ENCODE data around the gene EFTUD2. TPM values are rescaled to one million over a fixed set of nuclear protein-coding genes. Genes with fewer than 3 reads are reported as not detected.

Gene EFTUD2
- total RNA-seq, 1 experiment from 2014 or later, result 150 TPM

GRCh38 chr17:44948315-44948795 is 49.1 kb upstream of the EFTUD2 start:
- ChIA-PET POLR2A (no interaction called here), RAD21 (ENCODE audit: low non-redundant PET in 1 of 2, low total read pairs in 2 of 2, uncharacterized antibody in 2 of 2, unreplicated experiment in 2 of 2) (no interaction called here), CTCF (no interaction called here)
- Histone ChIP-seq H3K4me2 (ENCODE audit: low read length) (peak overlapping the region; percentile 75), H3K9me2 (ENCODE audit: insufficient read depth) (no peaks in the 10 kb centered on the region), H3K4me3 (replicated peaks in 1 of 2; ENCODE audit: low read depth in 1 of 2, low read length in 2 of 2) (peak overlapping the region; percentile 92 to 96), H3K9ac (ENCODE audit: low read length) (peak overlapping the region; percentile 98), H3K36me3 (ENCODE audit: control insufficient read depth in 1 of 2, insufficient read depth in 2 of 2, low read length in 2 of 2) (peaks cover 2 to 22% of the 10 kb centered on the region in 2 experiments; a peak in 1 of 4 replicates), H3K79me2 (ENCODE audit: insufficient read depth, low read length) (peaks cover 43% of the 10 kb centered on the region), H3K9me3 (ENCODE audit: control insufficient read depth in 1 of 2, insufficient read depth in 1 of 2, low read depth in 1 of 2, low read length in 2 of 2) (no peaks in the 10 kb centered on the region), H3K27ac (ENCODE audit: low read depth, low read length) (peak overlapping the region; percentile 88), H3K27me3 (ENCODE audit: insufficient read depth, low read length) (no peaks in the 10 kb centered on the region), H4K20me1 (ENCODE audit: insufficient read depth) (no peaks in the 10 kb centered on the region; the same call in 1 of the 2 replicates), H3K4me1 (ENCODE audit: control insufficient read depth in 1 of 2, insufficient read depth in 2 of 2, low read length in 2 of 2) (peaks cover 0 to 25% of the 10 kb centered on the region in 2 experiments; a peak in 3 of 4 replicates), H2AFZ (ENCODE audit: low read depth, low read length, poor library complexity, severe bottlenecking) (no peak overlapping the region)
- TF ChIP-seq RAD21 (IDR thresholded peaks at IDR 0.05; ENCODE audit: low read depth) (no peak), POLR2AphosphoS5 (IDR thresholded peaks at IDR 0.05; ENCODE audit: low read depth, low read length) (no peak), ZNF274 (IDR thresholded peaks at IDR 0.05; ENCODE audit: low read depth, low read length) (no peak), CTCF (IDR thresholded peaks at IDR 0.05 in 2 of 3, conservative IDR thresholded peaks at IDR 0.05 in 1 of 3; ENCODE audit: borderline replicate concordance in 1 of 3, insufficient read depth in 1 of 3, low read depth in 2 of 3, low read length in 2 of 3) (no peak), SRF (IDR thresholded peaks at IDR 0.05; ENCODE audit: low read depth) (no peak), ZFX (IDR thresholded peaks at IDR 0.05) (no peak), TCF7L2 (IDR thresholded peaks at IDR 0.05; ENCODE audit: borderline replicate concordance, extremely low read depth, insufficient read depth, insufficient read length) (no peak), CBX3 (IDR thresholded peaks at IDR 0.05; ENCODE audit: low read depth) (no peak), JUND (IDR thresholded peaks at IDR 0.05) (no peak), POLR2A (IDR thresholded peaks at IDR 0.05; ENCODE audit: borderline replicate concordance, extremely low read depth, insufficient read depth, insufficient read length) (no peak), MAX (IDR thresholded peaks at IDR 0.05) (no peak)
- TF ChIP-seq, protein P1, sequence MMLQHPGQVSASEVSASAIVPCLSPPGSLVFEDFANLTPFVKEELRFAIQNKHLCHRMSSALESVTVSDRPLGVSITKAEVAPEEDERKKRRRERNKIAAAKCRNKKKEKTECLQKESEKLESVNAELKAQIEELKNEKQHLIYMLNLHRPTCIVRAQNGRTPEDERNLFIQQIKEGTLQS (IDR thresholded peaks at IDR 0.05), result no peak
- TF ChIP-seq, protein P2, sequence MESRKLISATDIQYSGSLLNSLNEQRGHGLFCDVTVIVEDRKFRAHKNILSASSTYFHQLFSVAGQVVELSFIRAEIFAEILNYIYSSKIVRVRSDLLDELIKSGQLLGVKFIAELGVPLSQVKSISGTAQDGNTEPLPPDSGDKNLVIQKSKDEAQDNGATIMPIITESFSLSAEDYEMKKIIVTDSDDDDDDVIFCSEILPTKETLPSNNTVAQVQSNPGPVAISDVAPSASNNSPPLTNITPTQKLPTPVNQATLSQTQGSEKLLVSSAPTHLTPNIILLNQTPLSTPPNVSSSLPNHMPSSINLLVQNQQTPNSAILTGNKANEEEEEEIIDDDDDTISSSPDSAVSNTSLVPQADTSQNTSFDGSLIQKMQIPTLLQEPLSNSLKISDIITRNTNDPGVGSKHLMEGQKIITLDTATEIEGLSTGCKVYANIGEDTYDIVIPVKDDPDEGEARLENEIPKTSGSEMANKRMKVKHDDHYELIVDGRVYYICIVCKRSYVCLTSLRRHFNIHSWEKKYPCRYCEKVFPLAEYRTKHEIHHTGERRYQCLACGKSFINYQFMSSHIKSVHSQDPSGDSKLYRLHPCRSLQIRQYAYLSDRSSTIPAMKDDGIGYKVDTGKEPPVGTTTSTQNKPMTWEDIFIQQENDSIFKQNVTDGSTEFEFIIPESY (IDR thresholded peaks at IDR 0.05; ENCODE audit: extremely low read depth, insufficient replicate concordance, low read length), result no peak
- DNase-seq (ENCODE audit: low read depth, low spot score) (no peak), ATAC-seq (no peak)
- intact Hi-C loops (cut with micrococcal nuclease), result no loop called here
- BruUV-seq (replicated peaks), result no TSS peak
